Small intestine (tissue), 7 donors: ENCODE measurements around the gene CELA3A. TPM values are rescaled to one million over a fixed set of nuclear protein-coding genes. Genes with fewer than 3 reads are reported as not detected.
"Not testable (repeated sequence)": the region's sequence is repeated elsewhere in the genome, so short reads cannot be mapped to it uniquely, and the experiment has no call there.

Experiments used
- DNase-seq, 2 donors: peaks; one replicate each; pipeline versions ENCODE4 v3.0.0 to v3.0.0-alpha.2; 2013
- FAIRE-seq: peaks from 2 replicates; lab custom pipeline; 2012; peaks lifted over from hg19 to GRCh38; lab: Jason Lieb, UNC
- H3K27ac ChIP-seq, 3 donors: one replicate each; pipeline ENCODE4 v1.5.1; 2013; ENCODE audit warnings: low read length in 2 of 3, mild to moderate bottlenecking in 2 of 3, control low read depth in 1 of 3, inconsistent platforms in 1 of 3, low read depth in 1 of 3, moderate library complexity in 1 of 3
- H3K27me3 ChIP-seq, 3 donors: one replicate each; pipeline ENCODE4 v1.6.1; 2013; ENCODE audit warnings: low read length in 3 of 3, inconsistent platforms in 1 of 3; ENCODE audit not compliant: control insufficient read depth in 3 of 3, insufficient read depth in 3 of 3
- H3K36me3 ChIP-seq, 3 donors: one replicate each; pipeline ENCODE4 v1.6.1; 2013; ENCODE audit warnings: low read length in 3 of 3, inconsistent platforms in 1 of 3, low read depth in 1 of 3, mild to moderate bottlenecking in 1 of 3, moderate library complexity in 1 of 3; ENCODE audit not compliant: control insufficient read depth in 3 of 3, insufficient read depth in 2 of 3
- H3K4me1 ChIP-seq, 3 donors: one replicate each; pipeline ENCODE4 v1.6.1; 2013; ENCODE audit warnings: low read length in 2 of 3, inconsistent platforms in 1 of 3, low read depth in 1 of 3, mild to moderate bottlenecking in 1 of 3, moderate library complexity in 1 of 3; ENCODE audit not compliant: control insufficient read depth in 3 of 3, insufficient read depth in 2 of 3
- H3K4me3 ChIP-seq, 3 donors: one replicate each; pipeline ENCODE4 v1.5.1; 2013; ENCODE audit warnings: low read length in 3 of 3, control low read depth in 1 of 3, inconsistent platforms in 1 of 3, low read depth in 1 of 3, mild to moderate bottlenecking in 1 of 3, moderate library complexity in 1 of 3
- H3K9me3 ChIP-seq, 2 donors: one replicate each; pipeline ENCODE4 v1.6.1; 2013; ENCODE audit warnings: low read depth in 1 of 2, low read length in 1 of 2; ENCODE audit not compliant: control insufficient read depth in 2 of 2, insufficient read depth in 1 of 2
- whole genome bisulfite sequencing, 3 donors: extraction: QIAGEN DNeasy Blood & Tissue Kit; methylation state at CpG; one replicate each; pipeline ENCODE4 v1.1.7; 2013; 5-methylcytosine and 5-hydroxymethylcytosine counted together
- polyA plus RNA-seq, 4 donors: library from polyadenylated mRNA; stranded (reverse) in 3 of 4; unstranded in 1 of 4; fragments of 200-250 nt in 3 of 4; fragments of 120-200 nt in 1 of 4; gene quantifications; one replicate each; pipeline versions ENCODE4 v1.2.1 to v1.2.3, GENCODE V29; 2013
- donor health status: healthy with polysubstance abuse.
- donor health status: control.
- donor health status: control.
- donor health status: Bipolar disorder and iron deficiency.
- donor health status: healthy.

CELA3A gene
- polyA plus RNA-seq, 4 donors = 0.16 to 30.6 (median 4.4) TPM

GRCh38 chr1:22030473-22030872 lies 29.0 kb downstream of the CELA3A start:
- Histone ChIP-seq H3K27ac (no peak overlapping the region), H3K4me3 (no peak overlapping the region), H3K4me1 (peaks cover 0 to 9% (median 0%) of the 10 kb centered on the region in 3 donors), H3K27me3 (no peaks in the 10 kb centered on the region), H3K36me3 (no peaks in the 10 kb centered on the region), H3K9me3 (no peaks in the 10 kb centered on the region)
- FAIRE-seq (no peak), DNase-seq (no peak)
- WGBS, 3 donors = 70 to 73% (median 70%) methylated on average over 3 of the region's 3 CpGs

- DNase-seq = peak; percentile 32 to 44
Measured at GRCh38 chr1:22031214-22031962, 29.9 kb downstream of the CELA3A start.

GRCh38 chr1:22034834-22035233 lies 33.4 kb downstream of the CELA3A start:
- not testable (repeated sequence) for H3K9me3 ChIP-seq, DNase-seq, H3K27ac ChIP-seq, H3K4me3 ChIP-seq, H3K27me3 ChIP-seq, H3K36me3 ChIP-seq, FAIRE-seq
- H3K4me1 ChIP-seq = peaks cover 0 to 10% (median 0%) of the 10 kb centered on the region in 3 donors
- 75 to 97% (median 81%) methylated on average over 5 of the region's 5 CpGs for WGBS, 3 donors

More at GRCh38 chr1:22031214-22031962, 29.9 kb downstream of the CELA3A start:
- FAIRE-seq = no peak
- Histone ChIP-seq H3K27me3 (no peaks in the 10 kb centered on the region), H3K27ac (peak overlapping the region in 2 of 3 donors; percentile 9 to 26), H3K4me3 (no peak overlapping the region), H3K36me3 (no peaks in the 10 kb centered on the region), H3K9me3 (no peaks in the 10 kb centered on the region), H3K4me1 (peaks cover 0 to 7% (median 0%) of the 10 kb centered on the region in 3 donors)
- 30 to 39% (median 33%) methylated on average over 8 of the region's 8 CpGs for WGBS, 3 donors

DNA sequence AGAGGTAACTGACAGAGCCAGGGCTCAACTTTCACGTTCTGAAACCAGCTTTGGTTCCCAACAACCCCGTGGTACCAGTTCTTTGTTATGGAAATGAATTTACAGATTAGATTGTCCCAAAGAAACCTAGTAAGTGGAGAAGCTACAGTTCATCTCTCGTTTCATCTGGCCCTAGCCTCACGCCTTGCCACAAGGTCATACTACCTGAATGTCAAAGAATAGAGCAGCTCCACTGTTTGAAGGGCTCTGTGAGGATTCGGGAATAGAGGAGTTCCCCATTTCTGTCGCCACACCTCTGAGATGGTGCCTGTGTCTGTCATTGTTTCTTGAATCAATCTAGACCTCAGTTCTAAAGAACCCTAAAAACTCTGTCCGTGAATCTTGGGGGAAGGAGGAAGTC lies 36.1 kb downstream of the CELA3A start:
- FAIRE-seq = no peak
- no peaks in the 10 kb centered on the region for H3K36me3 ChIP-seq

GRCh38 chr1:22038036-22038435 lies 36.6 kb downstream of the CELA3A start:
- Histone ChIP-seq H3K9me3 (no peaks in the 10 kb centered on the region), H3K27ac (no peak overlapping the region), H3K27me3 (no peaks in the 10 kb centered on the region), H3K4me1 (peaks cover 0 to 16% (median 0%) of the 10 kb centered on the region in 3 donors), H3K4me3 (no peak overlapping the region), H3K36me3 (no peaks in the 10 kb centered on the region)
- FAIRE-seq (no peak), DNase-seq (no peak)
- WGBS, 3 donors = 85 to 91% (median 85%) methylated on average over 5 of the region's 5 CpGs

More for the DNA sequence above, 36.1 kb downstream of the CELA3A start:
- Histone ChIP-seq H3K4me1 (peaks cover 0 to 12% (median 0%) of the 10 kb centered on the region in 3 donors), H3K9me3 (no peaks in the 10 kb centered on the region), H3K27me3 (no peaks in the 10 kb centered on the region), H3K27ac (no peak overlapping the region), H3K4me3 (no peak overlapping the region)
- WGBS, 3 donors = 80 to 84% (median 83%) methylated on average over 7 of the region's 7 CpGs
- DNase-seq = no peak

GRCh38 chr1:22039594-22040285 lies 38.3 kb downstream of the CELA3A start:
- H3K27ac ChIP-seq = peak overlapping the region; percentile 26 to 66 (median 40)
- H3K9me3 ChIP-seq = no peaks in the 10 kb centered on the region
- no peaks in the 10 kb centered on the region for H3K27me3 ChIP-seq
- DNase-seq (peak; percentile 83), FAIRE-seq (no peak)
- no peaks in the 10 kb centered on the region for H3K36me3 ChIP-seq
- H3K4me3 ChIP-seq = no peak overlapping the region
- WGBS, 3 donors = 18 to 28% (median 21%) methylated on average over 6 of the region's 6 CpGs
- H3K4me1 ChIP-seq = peaks cover 0 to 21% (median 0%) of the 10 kb centered on the region in 3 donors

- DNase-seq (no peak), FAIRE-seq (no peak)
- H3K9me3 ChIP-seq = no peaks in the 10 kb centered on the region
- no peaks in the 10 kb centered on the region for H3K27me3 ChIP-seq
- H3K36me3 ChIP-seq = no peaks in the 10 kb centered on the region
- peak overlapping the region; percentile 26 to 66 (median 40) for H3K27ac ChIP-seq
- H3K4me3 ChIP-seq = no peak overlapping the region
- WGBS, 3 donors = 87 to 89% (median 88%) methylated on average over 5 of the region's 5 CpGs
- peaks cover 0 to 21% (median 0%) of the 10 kb centered on the region in 3 donors for H3K4me1 ChIP-seq
Measured at GRCh38 chr1:22040286-22040623, 38.8 kb downstream of the CELA3A start.

- Histone ChIP-seq H3K4me3 (no peak overlapping the region), H3K27ac (no peak overlapping the region), H3K4me1 (peaks cover 0 to 21% (median 0%) of the 10 kb centered on the region in 3 donors), H3K36me3 (no peaks in the 10 kb centered on the region), H3K27me3 (no peaks in the 10 kb centered on the region), H3K9me3 (no peaks in the 10 kb centered on the region)
- FAIRE-seq (no peak), DNase-seq (no peak)
- 76 to 91% (median 79%) methylated on average over 1 of the region's 1 CpG for whole genome bisulfite sequencing, 3 donors
Measured at GRCh38 chr1:22041505-22041904, 40.0 kb downstream of the CELA3A start.
